GM21529 (cell line): ENCODE data around the gene TTLL4.

Source experiments
- ATAC-seq: cut with Tn5 transposase; IDR thresholded peaks from one replicate; pipeline ENCODE4 v1.9.1; 2021; ENCODE audit not compliant: unreplicated experiment

TTLL4 gene

GRCh38 chr2:218711550-218711929, 905 bp downstream of the TTLL4 start:
- ATAC-seq, result no peak

- no peak for ATAC-seq
Measured at GRCh38 chr2:218713922-218714321, 3.3 kb downstream of the TTLL4 start.

- ATAC-seq, result no peak
Measured at GRCh38 chr2:218716070-218716469, 5.4 kb downstream of the TTLL4 start.

GRCh38 chr2:218717262-218717661, 6.6 kb downstream of the TTLL4 start:
- no peak for ATAC-seq

GRCh38 chr2:218718058-218718457, 7.4 kb downstream of the TTLL4 start:
- ATAC-seq, result no peak

- no peak for ATAC-seq
Measured at GRCh38 chr2:218719457-218719856, 8.8 kb downstream of the TTLL4 start.

- ATAC-seq, result no peak
Measured at GRCh38 chr2:218720048-218721041, 9.7 kb downstream of the TTLL4 start.

- ATAC-seq, result no peak
Measured at GRCh38 chr2:218721488-218721887, 10.9 kb downstream of the TTLL4 start.

- ATAC-seq, result no peak
Measured at GRCh38 chr2:218721934-218722333, 11.3 kb downstream of the TTLL4 start.

- ATAC-seq, result no peak
Measured at GRCh38 chr2:218722419-218722818, 11.8 kb downstream of the TTLL4 start.

- no peak for ATAC-seq
Measured at GRCh38 chr2:218722876-218723785, 12.5 kb downstream of the TTLL4 start.

GRCh38 chr2:218726004-218726574, 15.5 kb downstream of the TTLL4 start:
- ATAC-seq, result no peak

GRCh38 chr2:218727502-218728165, 17.0 kb downstream of the TTLL4 start:
- no peak for ATAC-seq

GRCh38 chr2:218729640-218730039, 19.0 kb downstream of the TTLL4 start:
- ATAC-seq, result no peak

GRCh38 chr2:218732052-218732760, 21.6 kb downstream of the TTLL4 start:
- ATAC-seq, result no peak

- no peak for ATAC-seq
Measured at GRCh38 chr2:218732761-218733158, 22.1 kb downstream of the TTLL4 start.

- ATAC-seq, result no peak
Measured at GRCh38 chr2:218733171-218734021, 22.8 kb downstream of the TTLL4 start.

- ATAC-seq, result no peak
Measured at GRCh38 chr2:218734190-218734975, 23.7 kb downstream of the TTLL4 start.
